ENCODE results near the gene CNIH4. TPM values are rescaled to one million over a fixed set of nuclear protein-coding genes. Genes with fewer than 3 reads are reported as not detected.

CNIH4 gene
- total and polyA plus RNA-seq, 10 of the 15 experiments (the other 5 are each of a cell fraction or from before 2014, with no cell fraction given), result 23.2 to 173 (median 51.4) TPM

- H3K27ac ChIP-seq (ENCODE audit: control insufficient read depth, insufficient read depth), result no peak overlapping the region
These were observed 996 bp downstream of the CNIH4 start for GRCh38 chr1:224357626-224358124.

More at GRCh38 chr1:224357626-224358124, 996 bp downstream of the CNIH4 start:
- in situ Hi-C loops (cut with MboI), result no loop called here
- Histone ChIP-seq H3K4me3 (peak overlapping the region; percentile 85), H3K27me3 (replicated peaks in 1 of 2; ENCODE audit: control insufficient read depth in 2 of 2, insufficient read depth in 2 of 2, low read length in 1 of 2) (no peaks in the 10 kb centered on the region), H3K4me1 (ENCODE audit: control insufficient read depth, insufficient read depth, low read length) (no peaks in the 10 kb centered on the region), H3K9ac (ENCODE audit: control insufficient read depth, insufficient read depth, low read length) (peak overlapping the region; percentile 66; the same call in 1 of the 2 replicates), H3K9me3 (replicated peaks; ENCODE audit: control insufficient read depth, insufficient read depth, low read length) (no peaks in the 10 kb centered on the region; the same call in 2 of the 3 replicates), H4K20me1 (ENCODE audit: control insufficient read depth, insufficient read depth) (no peaks in the 10 kb centered on the region), H3K36me3 (ENCODE audit: control insufficient read depth in 2 of 2, insufficient read depth in 2 of 2, low read length in 1 of 2) (0 out of 4 replicates have a peak, but pooled peaks cover 0 to 3% of the 10 kb centered on the region in 2 experiments), H2AFZ (ENCODE audit: control insufficient read depth, low read depth, low read length) (peak overlapping the region; percentile 97), H3K4me2 (ENCODE audit: control insufficient read depth, insufficient read depth) (peak overlapping the region; percentile 41), H3K79me2 (ENCODE audit: control insufficient read depth, insufficient read depth, low read length) (peaks cover 31% of the 10 kb centered on the region)
- ChIA-PET POLR2A (interaction anchor here (1.2 to 1.9 kb wide), 6 partner anchors 9 to 141 kb away, joined by 3 to 13 read pairs (median 6); no protein-coding TSS in a partner anchor), RAD21 (ENCODE audit: unreplicated experiment) (interaction anchor here (0.6 to 4.1 kb wide), 7 partner anchors 10 to 311 kb away, joined by 3 to 14 read pairs (median 7); no protein-coding TSS in a partner anchor), SMC1A (ENCODE audit: uncharacterized antibody, unreplicated experiment) (interaction anchor here (0.8 to 2.4 kb wide), 17 partner anchors 10 to 99 kb away, joined by 3 to 17 read pairs (median 4); partner anchors contain the start of gene WDR26), CTCF (interaction anchor here (0.7 to 2.1 kb wide), 10 partner anchors 9 to 251 kb away, joined by 3 to 12 read pairs (median 5); no protein-coding TSS in a partner anchor)
- ATAC-seq (no peak; the same call in 2 of the 3 replicates), DNase-seq (ENCODE audit: low read depth, low spot score) (no peak), FAIRE-seq (peak; percentile 31)
- 47% methylated on average over 9 of the region's 9 CpGs for WGBS (ENCODE audit: insufficient coverage, insufficient replicate concordance, low lambda C conversion rate, missing lambda C conversion rate)
- intact Hi-C loops (cut with micrococcal nuclease; ENCODE audit: unreplicated experiment), result no loop called here
- BruUV-seq (replicated peaks), result no TSS peak
- TF ChIP-seq STAT1 (conservative IDR thresholded peaks at IDR 0.05) (no peak), NKRF (conservative IDR thresholded peaks at IDR 0.05) (no peak), ZZZ3 (IDR thresholded peaks at IDR 0.05; ENCODE audit: control insufficient read depth, insufficient read length, low read depth) (no peak), ZNF384 (IDR thresholded peaks at IDR 0.05; ENCODE audit: borderline replicate concordance, low read depth, low read length) (no peak), ZBTB11 (CRISPR knock-in tag; IDR thresholded peaks at IDR 0.05) (no peak)
